HEK293 (cell line): ENCODE measurements around the gene PALD1.

Experiments used
- CTCF ChIA-PET: fragments of 350-600 bp; formaldehyde crosslinking; extraction: SDS; loops from one replicate; lab custom pipeline; 2021; ENCODE audit warnings: antibody characterized with exemption; lab: Yijun Ruan, JAX
- POLR2A ChIA-PET: fragments of 300-600 bp; formaldehyde crosslinking; extraction: SDS; loops from one replicate; lab custom pipeline; 2020; ENCODE audit warnings: antibody characterized with exemption, inconsistent platforms; lab: Yijun Ruan, JAX
- H3K27ac ChIP-seq: fragments of 200-500 bp; sonication (Bioruptor generic); 2 replicates; pipeline ENCODE4 v1.5.1; 2014; ENCODE audit warnings: low read depth, low read length, control low read depth, inconsistent platforms; ENCODE audit errors: extremely low read depth
- H3K36me3 ChIP-seq, 2 experiments: fragments of 200-500 bp in 1 of 2; sonication (Bioruptor generic) in 1 of 2; 1 replicate in 1 of 2; 2 replicates in 1 of 2; pipeline ENCODE4 v1.5.1; 2014 to 2017; ENCODE audit warnings: inconsistent platforms in 2 of 2, low read length in 2 of 2; ENCODE audit not compliant: control insufficient read depth in 2 of 2, insufficient read depth in 1 of 2
- H3K4me1 ChIP-seq: fragments of 200-500 bp; sonication (Bioruptor generic); 2 replicates; pipeline ENCODE4 v1.5.1; 2014; ENCODE audit warnings: mild to moderate bottlenecking, low read length, inconsistent platforms; ENCODE audit not compliant: control insufficient read depth, insufficient read depth
- H3K4me3 ChIP-seq: 2 replicates; pipeline ENCODE4 v1.5.1; 2011; ENCODE audit warnings: low read depth, mild to moderate bottlenecking, control low read depth, low read length, moderate library complexity
- H3K9me3 ChIP-seq: fragments of 200-500 bp; sonication (Bioruptor generic); 2 replicates; pipeline ENCODE4 v1.5.1; 2014; ENCODE audit warnings: low read depth, low read length, inconsistent platforms; ENCODE audit not compliant: control insufficient read depth, insufficient read depth
- FEZF1 ChIP-seq: fragments of 450-650 bp; formaldehyde crosslinking; IDR thresholded peaks from 2 replicates; pipeline ENCODE4 v1.5.1; 2016; ENCODE audit warnings: missing biosample characterization, missing genetic modification characterization
- HOXA7 ChIP-seq: sonication (generic); formaldehyde crosslinking; IDR thresholded peaks from 2 replicates; pipeline ENCODE4 v1.8.1; 2022; ENCODE audit warnings: missing genetic modification reagents, borderline replicate concordance
- KLF9 ChIP-seq: fragments of 450-650 bp; formaldehyde crosslinking; IDR thresholded peaks from 2 replicates; pipeline ENCODE4 v1.5.1; 2016; ENCODE audit warnings: missing biosample characterization, missing genetic modification characterization, low read depth
- MZF1 ChIP-seq: fragments of 450-650 bp; formaldehyde crosslinking; IDR thresholded peaks from 2 replicates; pipeline ENCODE4 v1.5.1; 2017; ENCODE audit warnings: missing biosample characterization, missing genetic modification characterization, borderline replicate concordance
- RBAK ChIP-seq: fragments of 450-650 bp; formaldehyde crosslinking; IDR thresholded peaks from 2 replicates; pipeline ENCODE4 v1.5.1; 2016; ENCODE audit warnings: missing biosample characterization, missing genetic modification characterization
- ZIC2 ChIP-seq: fragments of 450-650 bp; formaldehyde crosslinking; IDR thresholded peaks from 2 replicates; pipeline ENCODE4 v1.5.1; 2016; ENCODE audit warnings: missing biosample characterization, missing genetic modification characterization
- ZNF10 ChIP-seq: fragments of 450-650 bp; formaldehyde crosslinking; IDR thresholded peaks from 2 replicates; pipeline ENCODE4 v1.5.1; 2017; ENCODE audit warnings: missing biosample characterization, missing genetic modification characterization
- ZNF133 ChIP-seq: fragments of 450-650 bp; formaldehyde crosslinking; IDR thresholded peaks from 2 replicates; pipeline ENCODE4 v1.5.1; 2016; ENCODE audit warnings: missing biosample characterization, missing genetic modification characterization
- ZNF214 ChIP-seq: fragments of 450-650 bp; formaldehyde crosslinking; IDR thresholded peaks from 2 replicates; pipeline ENCODE4 v1.5.1; 2017; ENCODE audit warnings: missing biosample characterization, mild to moderate bottlenecking, missing genetic modification characterization, borderline replicate concordance
- ZNF37A ChIP-seq: fragments of 450-650 bp; IDR thresholded peaks from 2 replicates; pipeline ENCODE4 v1.5.1; 2018; ENCODE audit warnings: missing biosample characterization, missing genetic modification characterization
- ZNF548 ChIP-seq: fragments of 450-650 bp; formaldehyde crosslinking; IDR thresholded peaks from 2 replicates; pipeline ENCODE4 v1.5.1; 2016; ENCODE audit warnings: missing biosample characterization, missing genetic modification characterization
- ZNF560 ChIP-seq: fragments of 450-650 bp; formaldehyde crosslinking; IDR thresholded peaks from 2 replicates; pipeline ENCODE4 v1.5.1; 2017; ENCODE audit warnings: missing biosample characterization, missing genetic modification characterization, borderline replicate concordance
- ZNF561 ChIP-seq: fragments of 450-650 bp; IDR thresholded peaks from 2 replicates; pipeline ENCODE4 v1.5.1; 2018; ENCODE audit warnings: missing biosample characterization, missing genetic modification characterization, borderline replicate concordance
- ZNF654 ChIP-seq: fragments of 450-650 bp; formaldehyde crosslinking; IDR thresholded peaks from 2 replicates; pipeline ENCODE4 v1.5.1; 2016; ENCODE audit warnings: low read depth, missing biosample characterization, missing genetic modification characterization
- ZNF747 ChIP-seq: fragments of 450-650 bp; formaldehyde crosslinking; IDR thresholded peaks from 2 replicates; pipeline ENCODE4 v1.5.1; 2016; ENCODE audit warnings: missing biosample characterization, missing genetic modification characterization
- ZNF76 ChIP-seq: fragments of 450-650 bp; formaldehyde crosslinking; IDR thresholded peaks from 2 replicates; pipeline ENCODE4; 2016; ENCODE audit warnings: low read depth, missing biosample characterization, missing genetic modification characterization, borderline replicate concordance
- ZNF785 ChIP-seq: fragments of 450-650 bp; formaldehyde crosslinking; IDR thresholded peaks from 2 replicates; pipeline ENCODE4 v1.5.1; 2016; ENCODE audit warnings: missing biosample characterization, missing genetic modification characterization
- TF ChIP-seq, protein P1 (sequence below): fragments of 450-650 bp; formaldehyde crosslinking; IDR thresholded peaks from 2 replicates; pipeline ENCODE4 v1.5.1; 2016; ENCODE audit warnings: missing biosample characterization, missing genetic modification characterization
- TF ChIP-seq, protein P2 (sequence below): fragments of 450-650 bp; formaldehyde crosslinking; IDR thresholded peaks from 2 replicates; pipeline ENCODE4 v1.5.1; 2017; ENCODE audit warnings: missing biosample characterization, missing genetic modification characterization
- TF ChIP-seq, protein P3 (sequence below): fragments of 450-650 bp; formaldehyde crosslinking; IDR thresholded peaks from 2 replicates; pipeline ENCODE4 v1.5.1; 2016; ENCODE audit warnings: missing biosample characterization, missing genetic modification characterization
- TF ChIP-seq, protein P4 (sequence below): fragments of 450-650 bp; formaldehyde crosslinking; IDR thresholded peaks from 2 replicates; pipeline ENCODE4 v1.5.1; 2016; ENCODE audit warnings: missing biosample characterization, missing genetic modification characterization
- TF ChIP-seq, protein P5 (sequence below): fragments of 450-650 bp; formaldehyde crosslinking; IDR thresholded peaks from 2 replicates; pipeline ENCODE4 v1.5.1; 2016; ENCODE audit warnings: missing biosample characterization, missing genetic modification characterization
- TF ChIP-seq, protein P6 (sequence below): fragments of 450-650 bp; formaldehyde crosslinking; IDR thresholded peaks from 2 replicates; pipeline ENCODE4 v1.5.1; 2016; ENCODE audit warnings: missing biosample characterization, missing genetic modification characterization

PALD1 gene

DNA sequence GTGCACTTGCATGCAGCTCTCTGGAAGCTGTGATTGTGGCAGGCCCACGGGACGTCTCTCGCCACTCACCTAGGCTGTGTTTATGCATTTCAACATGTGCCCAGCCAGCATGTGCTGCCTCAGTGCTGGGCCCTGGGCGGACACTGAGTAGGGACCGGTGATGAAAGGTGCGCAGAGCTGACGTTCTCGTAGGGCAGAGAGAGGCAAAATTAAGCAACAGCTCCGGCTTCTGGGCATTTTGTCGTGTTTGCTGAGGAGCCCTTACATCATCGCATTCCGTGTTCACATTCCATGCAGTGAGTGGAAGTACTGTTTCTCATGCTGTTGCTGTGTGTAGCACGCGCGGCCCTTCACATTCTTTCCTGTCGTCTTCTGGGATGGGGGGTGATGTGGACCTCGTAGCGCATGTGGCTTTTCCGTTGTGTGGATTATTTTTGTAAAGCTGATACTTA lies 73.4 kb downstream of the PALD1 start:
- POLR2A ChIA-PET: no interaction called here
- no peak overlapping the region for H3K4me3 ChIP-seq
- no peak for TF ChIP-seq HOXA7
- TF ChIP-seq ZNF214 (tag by site-specific recombination): no peak
- TF ChIP-seq, protein P1, sequence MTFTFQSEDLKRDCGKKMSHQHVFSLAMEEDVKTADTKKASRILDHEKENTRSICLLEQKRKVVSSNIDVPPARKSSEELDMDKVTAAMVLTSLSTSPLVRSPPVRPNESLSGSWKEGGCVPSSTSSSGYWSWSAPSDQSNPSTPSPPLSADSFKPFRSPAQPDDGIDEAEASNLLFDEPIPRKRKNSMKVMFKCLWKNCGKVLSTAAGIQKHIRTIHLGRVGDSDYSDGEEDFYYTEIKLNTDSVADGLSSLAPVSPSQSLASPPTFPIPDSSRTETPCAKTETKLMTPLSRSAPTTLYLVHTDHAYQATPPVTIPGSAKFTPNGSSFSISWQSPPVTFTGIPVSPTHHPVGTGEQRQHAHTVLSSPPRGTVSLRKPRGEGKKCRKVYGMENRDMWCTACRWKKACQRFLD: no peak
- no peak for TF ChIP-seq RBAK (tag by site-specific recombination)
- TF ChIP-seq, protein P2, sequence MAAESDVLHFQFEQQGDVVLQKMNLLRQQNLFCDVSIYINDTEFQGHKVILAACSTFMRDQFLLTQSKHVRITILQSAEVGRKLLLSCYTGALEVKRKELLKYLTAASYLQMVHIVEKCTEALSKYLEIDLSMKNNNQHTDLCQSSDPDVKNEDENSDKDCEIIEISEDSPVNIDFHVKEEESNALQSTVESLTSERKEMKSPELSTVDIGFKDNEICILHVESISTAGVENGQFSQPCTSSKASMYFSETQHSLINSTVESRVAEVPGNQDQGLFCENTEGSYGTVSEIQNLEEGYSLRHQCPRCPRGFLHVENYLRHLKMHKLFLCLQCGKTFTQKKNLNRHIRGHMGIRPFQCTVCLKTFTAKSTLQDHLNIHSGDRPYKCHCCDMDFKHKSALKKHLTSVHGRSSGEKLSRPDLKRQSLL (tag by site-specific recombination): no peak
- TF ChIP-seq ZNF747: no peak
- TF ChIP-seq ZNF76 (tag by site-specific recombination): no peak
- TF ChIP-seq ZIC2 (tag by site-specific recombination): no peak
- TF ChIP-seq MZF1 (tag by site-specific recombination): no peak
- TF ChIP-seq, protein P3, sequence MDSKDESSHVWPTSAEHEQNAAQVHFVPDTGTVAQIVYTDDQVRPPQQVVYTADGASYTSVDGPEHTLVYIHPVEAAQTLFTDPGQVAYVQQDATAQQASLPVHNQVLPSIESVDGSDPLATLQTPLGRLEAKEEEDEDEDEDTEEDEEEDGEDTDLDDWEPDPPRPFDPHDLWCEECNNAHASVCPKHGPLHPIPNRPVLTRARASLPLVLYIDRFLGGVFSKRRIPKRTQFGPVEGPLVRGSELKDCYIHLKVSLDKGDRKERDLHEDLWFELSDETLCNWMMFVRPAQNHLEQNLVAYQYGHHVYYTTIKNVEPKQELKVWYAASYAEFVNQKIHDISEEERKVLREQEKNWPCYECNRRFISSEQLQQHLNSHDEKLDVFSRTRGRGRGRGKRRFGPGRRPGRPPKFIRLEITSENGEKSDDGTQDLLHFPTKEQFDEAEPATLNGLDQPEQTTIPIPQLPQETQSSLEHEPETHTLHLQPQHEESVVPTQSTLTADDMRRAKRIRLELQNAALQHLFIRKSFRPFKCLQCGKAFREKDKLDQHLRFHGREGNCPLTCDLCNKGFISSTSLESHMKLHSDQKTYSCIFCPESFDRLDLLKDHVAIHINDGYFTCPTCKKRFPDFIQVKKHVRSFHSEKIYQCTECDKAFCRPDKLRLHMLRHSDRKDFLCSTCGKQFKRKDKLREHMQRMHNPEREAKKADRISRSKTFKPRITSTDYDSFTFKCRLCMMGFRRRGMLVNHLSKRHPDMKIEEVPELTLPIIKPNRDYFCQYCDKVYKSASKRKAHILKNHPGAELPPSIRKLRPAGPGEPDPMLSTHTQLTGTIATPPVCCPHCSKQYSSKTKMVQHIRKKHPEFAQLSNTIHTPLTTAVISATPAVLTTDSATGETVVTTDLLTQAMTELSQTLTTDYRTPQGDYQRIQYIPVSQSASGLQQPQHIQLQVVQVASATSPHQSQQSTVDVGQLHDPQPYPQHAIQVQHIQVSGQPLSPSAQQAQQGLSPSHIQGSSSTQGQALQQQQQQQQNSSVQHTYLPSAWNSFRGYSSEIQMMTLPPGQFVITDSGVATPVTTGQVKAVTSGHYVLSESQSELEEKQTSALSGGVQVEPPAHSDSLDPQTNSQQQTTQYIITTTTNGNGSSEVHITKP (tag by site-specific recombination): no peak
- TF ChIP-seq, protein P4, sequence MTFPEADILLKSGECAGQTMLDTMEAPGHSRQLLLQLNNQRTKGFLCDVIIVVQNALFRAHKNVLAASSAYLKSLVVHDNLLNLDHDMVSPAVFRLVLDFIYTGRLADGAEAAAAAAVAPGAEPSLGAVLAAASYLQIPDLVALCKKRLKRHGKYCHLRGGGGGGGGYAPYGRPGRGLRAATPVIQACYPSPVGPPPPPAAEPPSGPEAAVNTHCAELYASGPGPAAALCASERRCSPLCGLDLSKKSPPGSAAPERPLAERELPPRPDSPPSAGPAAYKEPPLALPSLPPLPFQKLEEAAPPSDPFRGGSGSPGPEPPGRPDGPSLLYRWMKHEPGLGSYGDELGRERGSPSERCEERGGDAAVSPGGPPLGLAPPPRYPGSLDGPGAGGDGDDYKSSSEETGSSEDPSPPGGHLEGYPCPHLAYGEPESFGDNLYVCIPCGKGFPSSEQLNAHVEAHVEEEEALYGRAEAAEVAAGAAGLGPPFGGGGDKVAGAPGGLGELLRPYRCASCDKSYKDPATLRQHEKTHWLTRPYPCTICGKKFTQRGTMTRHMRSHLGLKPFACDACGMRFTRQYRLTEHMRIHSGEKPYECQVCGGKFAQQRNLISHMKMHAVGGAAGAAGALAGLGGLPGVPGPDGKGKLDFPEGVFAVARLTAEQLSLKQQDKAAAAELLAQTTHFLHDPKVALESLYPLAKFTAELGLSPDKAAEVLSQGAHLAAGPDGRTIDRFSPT (tag by site-specific recombination): no peak
- TF ChIP-seq FEZF1: no peak
- TF ChIP-seq, all 188 proteins: peak for 0
- CTCF ChIA-PET: interaction anchor here (0.6 to 4.3 kb wide), 11 partner anchors 8 to 325 kb away, joined by 3 to 35 read pairs (median 6); no protein-coding TSS in a partner anchor
- no peaks in the 10 kb centered on the region for H3K9me3 ChIP-seq
- H3K36me3 ChIP-seq: peaks cover 0 to 37% of the 10 kb centered on the region in 2 experiments; a peak in 1 of 3 replicates
- H3K4me1 ChIP-seq: no peaks in the 10 kb centered on the region
- H3K27ac ChIP-seq: no peak overlapping the region

DNA sequence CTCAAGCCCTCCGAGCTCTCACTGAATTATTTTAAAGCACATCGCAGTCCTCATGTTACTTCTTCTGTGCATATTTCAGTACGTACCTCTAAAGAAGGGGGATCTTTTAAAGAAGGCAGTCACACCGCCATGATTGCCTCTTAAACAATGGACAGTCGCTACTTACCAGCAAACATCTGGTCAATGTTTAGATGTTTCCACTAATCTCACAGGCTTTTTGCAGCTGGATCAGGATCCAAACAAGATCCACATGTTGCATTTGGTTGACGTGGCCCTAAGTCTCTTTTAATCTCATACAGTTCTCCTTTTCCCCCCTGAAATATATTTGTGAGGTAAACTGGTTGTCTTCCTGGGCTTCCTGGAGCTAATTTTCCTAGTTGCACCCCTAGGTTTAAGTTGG lies 74.0 kb downstream of the PALD1 start:
- Histone ChIP-seq H3K36me3 (peaks cover 0 to 34% of the 10 kb centered on the region in 2 experiments; a peak in 1 of 3 replicates), H3K4me1 (no peaks in the 10 kb centered on the region), H3K9me3 (no peaks in the 10 kb centered on the region), H3K27ac (no peak overlapping the region), H3K4me3 (no peak overlapping the region)
- ChIA-PET CTCF (interaction anchor here (0.6 to 4.3 kb wide), 11 partner anchors 8 to 325 kb away, joined by 3 to 35 read pairs (median 4); no protein-coding TSS in a partner anchor), POLR2A (no interaction called here)
- no peak for TF ChIP-seq KLF9 (tag by site-specific recombination)
- no peak for TF ChIP-seq ZNF561
- TF ChIP-seq ZNF548 (tag by site-specific recombination): no peak
- TF ChIP-seq ZNF747: no peak
- no peak for TF ChIP-seq ZNF785 (tag by site-specific recombination)
- no peak for TF ChIP-seq ZNF133 (tag by site-specific recombination)
- TF ChIP-seq, protein P5, sequence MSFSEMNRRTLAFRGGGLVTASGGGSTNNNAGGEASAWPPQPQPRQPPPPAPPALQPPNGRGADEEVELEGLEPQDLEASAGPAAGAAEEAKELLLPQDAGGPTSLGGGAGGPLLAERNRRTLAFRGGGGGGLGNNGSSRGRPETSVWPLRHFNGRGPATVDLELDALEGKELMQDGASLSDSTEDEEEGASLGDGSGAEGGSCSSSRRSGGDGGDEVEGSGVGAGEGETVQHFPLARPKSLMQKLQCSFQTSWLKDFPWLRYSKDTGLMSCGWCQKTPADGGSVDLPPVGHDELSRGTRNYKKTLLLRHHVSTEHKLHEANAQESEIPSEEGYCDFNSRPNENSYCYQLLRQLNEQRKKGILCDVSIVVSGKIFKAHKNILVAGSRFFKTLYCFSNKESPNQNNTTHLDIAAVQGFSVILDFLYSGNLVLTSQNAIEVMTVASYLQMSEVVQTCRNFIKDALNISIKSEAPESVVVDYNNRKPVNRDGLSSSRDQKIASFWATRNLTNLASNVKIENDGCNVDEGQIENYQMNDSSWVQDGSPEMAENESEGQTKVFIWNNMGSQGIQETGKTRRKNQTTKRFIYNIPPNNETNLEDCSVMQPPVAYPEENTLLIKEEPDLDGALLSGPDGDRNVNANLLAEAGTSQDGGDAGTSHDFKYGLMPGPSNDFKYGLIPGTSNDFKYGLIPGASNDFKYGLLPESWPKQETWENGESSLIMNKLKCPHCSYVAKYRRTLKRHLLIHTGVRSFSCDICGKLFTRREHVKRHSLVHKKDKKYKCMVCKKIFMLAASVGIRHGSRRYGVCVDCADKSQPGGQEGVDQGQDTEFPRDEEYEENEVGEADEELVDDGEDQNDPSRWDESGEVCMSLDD: no peak
- no peak for TF ChIP-seq ZNF10 (tag by site-specific recombination)
- no peak for TF ChIP-seq ZNF560
- TF ChIP-seq, protein P6, sequence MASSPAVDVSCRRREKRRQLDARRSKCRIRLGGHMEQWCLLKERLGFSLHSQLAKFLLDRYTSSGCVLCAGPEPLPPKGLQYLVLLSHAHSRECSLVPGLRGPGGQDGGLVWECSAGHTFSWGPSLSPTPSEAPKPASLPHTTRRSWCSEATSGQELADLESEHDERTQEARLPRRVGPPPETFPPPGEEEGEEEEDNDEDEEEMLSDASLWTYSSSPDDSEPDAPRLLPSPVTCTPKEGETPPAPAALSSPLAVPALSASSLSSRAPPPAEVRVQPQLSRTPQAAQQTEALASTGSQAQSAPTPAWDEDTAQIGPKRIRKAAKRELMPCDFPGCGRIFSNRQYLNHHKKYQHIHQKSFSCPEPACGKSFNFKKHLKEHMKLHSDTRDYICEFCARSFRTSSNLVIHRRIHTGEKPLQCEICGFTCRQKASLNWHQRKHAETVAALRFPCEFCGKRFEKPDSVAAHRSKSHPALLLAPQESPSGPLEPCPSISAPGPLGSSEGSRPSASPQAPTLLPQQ (tag by site-specific recombination): no peak
- TF ChIP-seq ZNF37A (tag by site-specific recombination): no peak
- TF ChIP-seq ZNF654 (tag by site-specific recombination): no peak
